Fibroblast of the conjunctiva (primary cell): ENCODE results near the gene DPM1.

ENCODE experiments used
- DNase-seq: peaks from one replicate; pipeline ENCODE4 v3.0.0-alpha.2; 2010; ENCODE audit warnings: low read depth

Gene DPM1

GRCh38 chr20:50895111-50895830, 63.1 kb downstream of the DPM1 start:
- no peak for DNase-seq

DNA sequence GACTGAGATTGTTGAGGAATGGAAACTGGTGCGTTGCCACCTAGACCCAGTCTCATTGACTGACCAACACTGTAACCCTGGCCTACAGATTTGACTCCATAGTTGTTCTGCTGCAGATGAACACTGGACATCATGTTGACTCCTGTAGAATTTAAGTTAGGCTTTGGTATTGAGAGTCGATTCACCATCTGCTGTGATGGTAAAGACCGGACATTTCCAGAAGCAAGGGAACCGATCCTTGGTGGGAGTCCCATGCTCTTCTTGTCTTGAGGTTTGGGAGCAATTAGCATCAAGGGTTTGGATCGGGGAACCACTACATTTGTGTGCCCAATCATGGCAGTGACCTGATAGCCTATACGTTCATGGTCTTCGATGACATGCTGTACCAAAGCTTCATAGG, 64.7 kb downstream of the DPM1 start:
- no peak for DNase-seq

GRCh38 chr20:50892394-50892793, 65.9 kb downstream of the DPM1 start:
- DNase-seq, result no peak

DNA sequence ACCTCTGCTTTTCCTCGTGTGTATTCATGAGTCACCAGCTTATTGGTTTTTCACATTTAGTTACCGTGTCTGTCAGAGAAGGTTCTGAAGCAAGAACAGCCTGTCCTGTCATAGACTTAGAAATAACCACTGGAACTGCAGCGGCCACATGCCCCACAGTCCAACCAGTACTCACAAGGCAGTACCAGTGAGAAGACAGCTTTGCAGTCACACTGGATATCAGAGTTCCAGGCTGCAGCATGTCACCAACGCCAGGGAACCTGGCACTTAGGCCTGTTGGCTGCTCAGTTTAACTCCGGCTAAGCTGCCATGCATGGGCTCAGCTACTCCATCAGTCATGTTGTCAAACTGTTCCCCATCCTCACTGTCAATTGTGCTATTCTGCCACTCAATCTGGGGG, 67.2 kb downstream of the DPM1 start:
- DNase-seq, result no peak

GRCh38 chr20:50887576-50887975, 70.8 kb downstream of the DPM1 start:
- no peak for DNase-seq

DNA sequence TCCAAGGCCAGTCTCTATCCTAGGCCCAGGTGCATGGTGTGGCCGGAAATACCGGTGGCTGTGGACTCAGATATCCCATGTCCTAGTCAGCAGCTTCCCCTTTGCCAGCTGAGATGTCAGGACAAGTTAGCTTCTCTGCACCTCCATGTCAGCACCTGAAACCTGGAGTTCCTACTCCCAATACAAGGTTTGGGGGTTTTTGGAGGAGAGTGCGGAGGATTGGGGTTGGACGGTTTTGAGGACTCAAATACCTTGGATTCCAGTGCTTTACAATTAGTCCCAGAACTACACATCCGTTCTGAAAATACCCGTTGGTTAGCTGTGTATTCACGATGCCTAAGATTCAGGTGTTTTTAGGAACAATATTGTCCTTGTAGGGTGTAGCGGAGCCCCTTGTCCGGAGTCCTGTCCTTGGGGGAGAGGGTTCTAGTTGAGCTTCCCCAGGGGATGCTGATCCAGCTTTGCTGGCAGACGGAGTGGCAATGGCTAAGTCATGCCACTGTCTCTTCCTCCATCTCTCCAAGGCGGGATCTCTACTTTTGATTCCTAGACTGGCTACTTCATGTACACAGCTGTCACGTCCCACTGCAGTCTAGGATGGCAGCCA, 72.0 kb downstream of the DPM1 start:
- no peak for DNase-seq

GRCh38 chr20:50885781-50886180, 72.6 kb downstream of the DPM1 start:
- DNase-seq, result no peak

GRCh38 chr20:50885068-50885467, 73.3 kb downstream of the DPM1 start:
- no peak for DNase-seq
